DOHH2 (cell line): ENCODE data around the gene PCBD2.

Source experiments
- EZH2phosphoT487 ChIP-seq: fragments of 200-600 bp; sonication (generic); IDR thresholded peaks from 2 replicates; pipeline ENCODE4 v1.6.1; 2017; ENCODE audit warnings: borderline replicate concordance, mild to moderate bottlenecking, antibody characterized with exemption, low read length, moderate library complexity, mixed read lengths
- TF ChIP-seq, protein P1 (sequence below): fragments of 200-600 bp; sonication (generic); IDR thresholded peaks from one replicate; pipeline ENCODE4 v1.5.1; 2014; ENCODE audit warnings: antibody characterized with exemption, mild to moderate bottlenecking, low read depth, low read length; ENCODE audit not compliant: poor library complexity, severe bottlenecking

- TF ChIP-seq, protein P1, sequence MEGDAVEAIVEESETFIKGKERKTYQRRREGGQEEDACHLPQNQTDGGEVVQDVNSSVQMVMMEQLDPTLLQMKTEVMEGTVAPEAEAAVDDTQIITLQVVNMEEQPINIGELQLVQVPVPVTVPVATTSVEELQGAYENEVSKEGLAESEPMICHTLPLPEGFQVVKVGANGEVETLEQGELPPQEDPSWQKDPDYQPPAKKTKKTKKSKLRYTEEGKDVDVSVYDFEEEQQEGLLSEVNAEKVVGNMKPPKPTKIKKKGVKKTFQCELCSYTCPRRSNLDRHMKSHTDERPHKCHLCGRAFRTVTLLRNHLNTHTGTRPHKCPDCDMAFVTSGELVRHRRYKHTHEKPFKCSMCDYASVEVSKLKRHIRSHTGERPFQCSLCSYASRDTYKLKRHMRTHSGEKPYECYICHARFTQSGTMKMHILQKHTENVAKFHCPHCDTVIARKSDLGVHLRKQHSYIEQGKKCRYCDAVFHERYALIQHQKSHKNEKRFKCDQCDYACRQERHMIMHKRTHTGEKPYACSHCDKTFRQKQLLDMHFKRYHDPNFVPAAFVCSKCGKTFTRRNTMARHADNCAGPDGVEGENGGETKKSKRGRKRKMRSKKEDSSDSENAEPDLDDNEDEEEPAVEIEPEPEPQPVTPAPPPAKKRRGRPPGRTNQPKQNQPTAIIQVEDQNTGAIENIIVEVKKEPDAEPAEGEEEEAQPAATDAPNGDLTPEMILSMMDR = no peak
- no peak for TF ChIP-seq EZH2phosphoT487
Observed at GRCh38 chr5:134918861-134919260, 13.9 kb downstream of the PCBD2 start.
